NCI-H510A (cell line): Measurements from ENCODE around the gene KHSRP.

ENCODE experiments used
- DNase-seq: peaks from one replicate; lab custom pipeline; 2025; lab: John Stamatoyannopoulos, UW

Gene KHSRP

GRCh38 chr19:6424195-6424938, at the start of gene KHSRP:
Gene KHSRP, minus strand, starts transcription at chr19:6424811. Its CDS starts 110 bp downstream, at chr19:6424701.
- no peak for DNase-seq

- DNase-seq, result no peak
Observed at GRCh38 chr19:6473647-6474046, 49.0 kb upstream of the KHSRP start.

GRCh38 chr19:6472713-6473112, 48.1 kb upstream of the KHSRP start:
- DNase-seq, result no peak

DNA sequence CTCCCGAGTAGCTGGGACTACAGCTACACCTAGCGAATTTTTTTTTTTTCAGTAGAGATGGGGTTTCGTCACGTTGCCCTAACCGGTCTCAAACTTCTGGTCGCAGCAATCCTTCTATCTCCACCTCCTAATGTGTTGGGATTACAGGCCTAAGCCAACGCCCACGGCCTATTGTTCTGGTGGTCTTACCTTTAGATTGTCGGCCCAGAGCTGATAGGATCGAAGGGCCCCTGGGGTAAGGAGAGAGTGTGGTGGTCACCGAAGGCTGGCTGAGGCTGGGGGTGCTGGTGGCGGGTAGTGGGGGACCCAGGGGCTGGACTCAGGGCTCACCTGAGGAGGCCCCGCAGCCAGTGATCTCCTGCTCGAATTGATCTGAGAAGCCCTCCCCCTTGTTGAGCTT, 46.5 kb upstream of the KHSRP start:
- no peak for DNase-seq

DNA sequence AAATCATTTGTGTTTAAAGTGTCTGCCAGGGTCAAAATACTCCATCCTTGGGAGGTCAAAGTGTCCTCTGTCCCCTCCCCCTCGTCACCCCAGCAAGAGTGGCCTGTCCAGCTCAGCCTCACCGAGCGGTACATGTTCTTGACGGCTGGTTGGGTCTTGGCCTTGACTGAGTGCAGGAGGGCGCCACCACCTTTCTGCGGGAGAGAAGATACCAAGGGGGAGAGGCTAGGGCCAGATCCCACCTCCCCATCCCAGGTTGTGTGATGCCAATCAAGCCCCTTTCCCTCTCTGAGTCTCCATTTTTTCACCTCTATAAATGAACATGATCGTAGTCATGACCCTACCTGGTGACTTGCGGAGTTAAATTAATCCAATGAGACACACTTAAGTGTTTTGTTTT, 45.6 kb upstream of the KHSRP start:
- no peak for DNase-seq

DNA sequence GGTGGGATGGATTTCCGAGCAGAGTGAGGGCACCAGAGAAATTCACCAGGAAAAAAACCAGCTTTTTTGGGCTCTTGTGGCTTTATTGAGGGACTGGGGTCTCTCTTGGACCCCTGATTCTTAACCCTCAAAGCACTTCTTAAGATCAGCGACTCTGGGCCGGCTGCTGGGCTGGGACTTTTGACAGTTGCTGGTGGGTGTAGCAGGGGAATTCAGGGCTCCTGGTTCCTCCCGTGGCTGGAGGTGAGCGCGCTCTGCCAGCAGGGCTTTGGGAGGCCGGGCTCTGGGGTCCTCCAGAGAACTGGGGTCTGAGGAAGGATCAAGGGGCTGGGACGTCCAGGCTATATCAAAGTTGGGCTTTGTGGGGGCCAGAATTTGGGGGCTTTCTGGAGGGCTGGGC, 42.8 kb upstream of the KHSRP start:
- DNase-seq, result no peak

- no peak for DNase-seq
Observed at GRCh38 chr19:6466526-6467248, 42.1 kb upstream of the KHSRP start.

DNA sequence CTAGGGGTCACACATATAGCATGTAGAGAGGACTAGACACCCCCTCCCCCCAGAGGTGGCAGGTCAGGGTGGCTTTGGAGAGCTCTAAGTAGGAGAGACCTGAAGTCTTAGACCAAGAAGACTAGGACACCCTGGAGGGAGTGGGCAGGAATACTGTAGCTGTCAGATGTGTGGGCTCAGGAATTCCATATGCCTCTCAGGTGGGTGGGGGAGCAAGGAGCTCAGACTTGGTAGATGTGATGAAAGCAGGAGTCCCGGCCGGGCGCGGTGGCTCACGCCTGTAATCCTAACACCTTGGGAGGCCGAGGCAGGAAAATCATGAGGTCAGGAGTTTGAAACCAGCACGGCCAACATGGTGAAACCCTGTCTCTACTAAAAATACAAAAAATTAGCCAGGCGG, 41.1 kb upstream of the KHSRP start:
- DNase-seq, result no peak

DNA sequence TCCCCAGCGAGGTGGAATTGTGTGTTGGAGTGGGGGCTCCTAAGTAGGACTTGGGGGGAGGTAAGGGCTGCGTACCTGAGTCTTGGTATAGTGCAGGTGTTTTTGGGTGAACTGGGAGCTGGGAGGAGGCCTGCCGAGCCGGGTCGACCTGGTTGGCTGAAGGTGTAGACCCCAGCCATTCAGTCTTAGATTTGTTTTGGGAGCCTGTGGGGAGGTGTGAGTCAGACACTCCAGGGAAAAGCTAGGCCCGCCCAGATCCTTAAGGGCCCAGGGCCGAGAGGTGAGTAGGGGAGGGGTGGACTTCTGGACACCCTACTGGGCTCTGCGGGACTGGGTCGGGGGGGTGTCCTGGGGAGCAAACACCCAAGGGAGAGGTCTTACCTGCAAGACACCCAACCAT, 40.4 kb upstream of the KHSRP start:
- DNase-seq, result no peak

DNA sequence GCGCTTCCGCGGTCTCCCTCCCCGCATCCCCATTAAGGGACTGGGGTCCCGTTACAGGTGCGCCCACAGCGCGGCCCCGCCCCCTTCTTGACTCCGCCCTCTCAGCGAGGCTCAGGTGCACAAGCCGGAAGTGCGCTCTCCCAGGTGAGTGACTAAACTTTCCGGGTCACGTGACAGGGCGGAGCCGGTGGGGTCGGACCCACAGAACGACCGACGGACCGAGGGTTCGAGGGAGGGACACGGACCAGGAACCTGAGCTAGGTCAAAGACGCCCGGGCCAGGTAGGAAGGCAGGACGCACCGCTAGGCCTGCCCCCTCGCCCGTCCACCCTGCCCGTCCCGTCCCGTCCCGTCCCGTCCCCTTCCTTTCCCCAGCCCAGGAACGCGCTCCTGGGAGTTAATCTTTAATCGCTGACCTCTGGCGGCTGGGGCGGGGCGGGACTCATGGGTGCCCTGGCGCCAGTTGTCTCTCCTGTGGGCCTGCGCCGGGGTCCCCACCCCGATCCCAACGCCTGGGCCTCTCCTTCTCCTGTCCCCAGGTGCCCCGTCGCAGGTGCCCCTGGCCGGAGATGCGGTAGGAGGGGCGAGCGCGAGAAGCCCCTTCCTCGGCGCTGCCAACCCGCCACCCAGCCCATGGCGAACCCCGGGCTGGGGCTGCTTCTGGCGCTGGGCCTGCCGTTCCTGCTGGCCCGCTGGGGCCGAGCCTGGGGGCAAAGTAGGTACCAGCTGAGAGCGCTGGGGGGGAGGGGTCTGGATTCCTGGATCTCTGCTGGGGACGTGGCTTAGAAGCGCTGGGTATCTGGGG, 39.7 kb upstream of the KHSRP start, which contains the start of gene CRB3:
CRB3 (plus strand) TSS at position 202 of the 804 bp plus-strand sequence; CDS start at position 633, 431 bp downstream.
- DNase-seq, result peak; percentile 89

DNA sequence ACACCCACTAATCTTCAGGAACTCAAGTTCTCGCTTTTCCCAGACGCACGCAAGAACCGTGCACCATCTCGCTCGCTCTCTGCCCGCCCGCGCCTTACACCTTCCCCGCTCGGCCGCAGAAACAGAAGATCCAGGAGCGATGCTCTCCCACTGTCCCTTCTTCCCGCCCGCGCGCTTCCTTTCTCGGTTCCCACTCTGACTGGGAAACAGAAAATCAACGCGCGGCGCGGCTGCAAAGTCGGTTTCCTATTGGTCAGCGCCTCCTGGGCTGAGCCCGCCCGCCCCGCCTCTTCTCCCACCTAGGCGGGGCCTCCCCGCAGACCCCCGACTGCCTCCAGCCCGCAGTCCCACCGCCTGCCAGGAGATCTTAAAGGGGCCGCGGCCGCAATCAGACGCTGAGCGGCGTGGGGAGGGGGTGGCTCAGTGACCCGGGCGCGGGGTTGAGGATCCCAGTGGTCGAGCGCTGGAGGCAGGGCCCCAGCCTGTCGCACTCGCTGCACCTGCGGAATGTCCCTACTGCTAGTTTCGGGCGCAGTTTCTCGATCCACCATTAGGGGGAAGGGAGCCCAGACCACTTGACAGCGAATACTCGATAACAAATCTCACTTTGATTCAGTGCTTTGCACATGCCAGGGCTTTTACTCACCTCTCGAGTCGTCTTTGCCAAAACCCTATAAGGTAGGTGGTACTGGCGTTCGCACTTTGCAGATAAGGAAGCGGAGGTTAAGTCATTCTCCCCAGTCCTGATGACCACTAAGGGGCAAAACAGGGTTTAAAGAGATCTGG, 35.7 kb upstream of the KHSRP start:
- DNase-seq, result peak; percentile 97

DNA sequence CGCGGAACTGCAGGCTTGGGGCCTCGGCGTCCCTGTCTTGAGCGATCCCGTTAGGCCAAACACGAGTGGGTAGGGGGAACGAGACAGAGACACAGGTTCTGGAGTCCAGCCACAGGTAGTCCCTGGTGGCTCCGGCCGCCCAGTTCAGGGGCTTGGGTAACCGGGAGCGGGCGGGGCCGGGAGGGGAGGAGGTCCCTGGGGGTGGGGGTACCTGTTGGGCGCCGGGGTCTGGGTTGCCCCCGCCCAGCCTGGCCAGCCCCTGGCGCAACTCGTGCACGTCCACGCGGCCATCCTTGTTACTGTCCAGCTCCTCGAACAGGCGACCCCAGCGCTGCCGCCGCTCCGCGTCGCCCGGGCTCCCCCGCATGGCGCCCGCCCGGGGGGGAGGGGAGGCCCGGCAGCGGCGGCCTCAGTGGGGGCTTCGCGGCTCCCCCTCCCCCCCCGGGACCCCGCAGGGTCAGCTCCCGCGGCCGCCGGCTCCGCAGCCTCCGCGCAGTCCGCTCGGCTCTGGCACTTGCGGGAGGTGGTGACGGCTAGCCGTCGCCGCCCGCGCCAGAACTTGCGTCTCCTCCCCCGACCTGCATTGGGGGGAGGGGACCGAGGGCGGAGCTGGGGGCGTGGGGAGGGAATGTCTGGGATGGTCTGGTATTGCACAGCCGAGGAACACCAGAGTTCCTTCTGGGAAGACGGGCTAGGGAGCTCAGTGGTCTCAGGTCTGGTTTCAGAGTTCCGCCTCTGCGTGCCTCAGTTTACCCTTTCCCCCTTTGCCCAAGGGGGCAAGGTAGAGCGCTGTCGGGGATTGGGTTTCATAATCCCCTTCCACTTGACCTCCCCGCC, 34.9 kb upstream of the KHSRP start, which contains the start of gene SLC25A23:
SLC25A23 (minus strand) TSS at position 531 of the 837 bp plus-strand sequence; CDS start at position 367, 164 bp downstream.
- peak; percentile 22 for DNase-seq

GRCh38 chr19:6458695-6459261, 34.2 kb upstream of the KHSRP start:
- no peak for DNase-seq

DNA sequence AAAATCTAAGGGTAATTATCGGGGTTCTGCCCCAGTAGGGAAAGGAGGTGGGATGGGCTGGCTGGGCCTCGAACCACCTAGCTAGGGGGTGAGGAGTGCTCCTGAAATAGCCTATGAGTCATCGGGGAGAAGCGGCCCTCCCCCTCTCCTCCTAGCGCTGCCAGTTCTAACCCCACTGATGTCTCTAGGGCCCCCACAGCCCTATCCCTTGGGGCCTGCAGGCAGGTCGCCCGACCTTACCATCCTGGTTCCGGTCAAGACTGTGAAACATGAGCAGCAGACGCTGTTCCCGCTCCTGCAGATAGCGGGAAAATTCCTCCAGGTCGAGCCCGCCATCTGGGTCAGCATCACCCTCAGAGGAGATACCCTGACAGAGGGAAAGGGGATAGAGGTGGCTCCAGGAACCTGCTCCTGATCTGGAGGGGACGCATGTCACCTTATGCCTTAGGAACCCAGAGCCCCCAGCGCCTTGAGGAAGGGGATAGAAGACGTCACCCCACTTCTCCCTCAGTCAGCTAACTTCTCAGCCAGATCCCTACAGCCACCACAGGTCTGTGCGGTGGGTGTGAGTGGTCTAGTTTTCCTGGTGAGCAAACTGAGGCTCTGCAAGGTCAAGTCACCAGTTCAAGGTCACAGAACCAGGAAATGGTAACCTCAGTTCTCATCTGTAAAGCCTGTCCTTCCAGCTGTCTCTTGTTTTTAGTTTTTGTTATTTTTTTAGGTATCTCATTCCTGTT, 33.5 kb upstream of the KHSRP start:
- DNase-seq, result no peak

- no peak for DNase-seq
Observed at GRCh38 chr19:6455924-6456323, 31.3 kb upstream of the KHSRP start.

GRCh38 chr19:6453951-6454565, 29.4 kb upstream of the KHSRP start:
- DNase-seq, result no peak

GRCh38 chr19:6452899-6453298, 28.3 kb upstream of the KHSRP start:
- DNase-seq, result no peak

- DNase-seq, result no peak
Observed at GRCh38 chr19:6452223-6452614, 27.6 kb upstream of the KHSRP start.

DNA sequence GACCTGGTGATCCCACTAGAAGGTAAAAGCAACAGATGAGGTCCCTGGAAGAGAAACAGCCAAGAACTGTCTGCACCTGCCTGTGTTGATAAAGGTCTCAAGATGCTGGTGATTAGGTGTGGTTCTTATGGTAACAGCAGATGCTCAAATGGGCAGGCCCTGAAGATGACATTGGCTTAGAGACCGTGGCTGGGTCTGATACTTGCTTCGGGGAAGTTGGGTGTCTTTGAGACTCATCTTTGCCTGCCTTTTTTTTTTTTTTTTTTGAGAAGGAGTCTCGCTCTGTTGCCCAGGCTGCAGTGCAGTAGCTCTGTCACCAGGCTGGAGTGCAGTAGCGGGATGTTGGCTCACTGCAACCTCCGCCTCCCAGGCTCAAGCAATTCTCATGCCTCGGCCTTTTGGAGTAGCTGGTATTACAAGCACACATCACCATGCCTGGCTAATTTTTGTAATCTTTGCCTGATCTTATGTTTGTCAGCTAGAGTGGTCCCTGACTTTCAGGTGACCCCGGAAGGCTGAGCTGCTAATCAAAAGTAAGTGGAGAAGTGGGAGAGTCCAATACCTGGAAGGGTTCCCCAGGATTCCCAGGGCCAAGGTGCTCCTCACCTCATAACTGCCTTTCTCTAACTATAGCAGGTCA, 27.1 kb upstream of the KHSRP start:
- no peak for DNase-seq
